ENCODE data around the gene MT4. TPM values are rescaled to one million over a fixed set of nuclear protein-coding genes. Genes with fewer than 3 reads are reported as not detected.

The MT4 gene
- total RNA-seq = not detected in 2 replicates

GRCh38 chr16:56564793-56565477, at the start of gene MT4:
TSS of gene MT4 (plus strand) at chr16:56565073. CDS start at chr16:56565129, 56 bp downstream.

GRCh38 chr16:56519459-56520250, 45.2 kb upstream of the MT4 start, which contains the start of gene BBS2:
TSS of gene BBS2 (minus strand) at chr16:56520024. CDS start at chr16:56519862, 162 bp downstream.

GRCh38 chr16:56589141-56590039, 24.5 kb downstream of the MT4 start, which contains the start of gene MT3:
TSS of gene MT3 (plus strand) at chr16:56589528. CDS start at chr16:56589591, 63 bp downstream.

GRCh38 chr16:56608043-56608875, 43.4 kb downstream of the MT4 start, which contains the start of gene MT2A:
TSS of gene MT2A (plus strand) at chr16:56608584. CDS start at chr16:56608656, 72 bp downstream.

Other genes starting within 250 kb of the MT4 start
- 205 and 271 TPM in 2 replicates for gene AMFR, start 139.5 kb upstream of the MT4 start, total RNA-seq
- gene NUDT21, start 113.7 kb upstream of the MT4 start, total RNA-seq = 53.8 and 59.7 TPM in 2 replicates
- gene OGFOD1, start 113.5 kb upstream of the MT4 start, total RNA-seq = 88.2 and 97.0 TPM in 2 replicates
- 64.7 and 65.5 TPM in 2 replicates for gene BBS2, start 45.0 kb upstream of the MT4 start, total RNA-seq
- gene MT3, start 24.5 kb downstream of the MT4 start, total RNA-seq = not detected in 2 replicates
- gene MT2A, start 43.5 kb downstream of the MT4 start, total RNA-seq = 56.0 and 84.2 TPM in 2 replicates
- gene MT1E, start 60.7 kb downstream of the MT4 start, total RNA-seq = 78.0 and 90.1 TPM in 2 replicates
- 1.1 and 2.0 TPM in 2 replicates for gene MT1M, start 67.6 kb downstream of the MT4 start, total RNA-seq
- 0.44 TPM in 1 of 2 replicates, not detected in the other for gene MT1A, start 73.6 kb downstream of the MT4 start, total RNA-seq
- gene MT1B, start 86.8 kb downstream of the MT4 start, total RNA-seq = not detected in 2 replicates
- gene MT1F, start 92.9 kb downstream of the MT4 start, total RNA-seq = 0.19 and 0.79 TPM in 2 replicates
- not detected in 2 replicates for gene MT1G, start 103.0 kb downstream of the MT4 start, total RNA-seq
- not detected in 2 replicates for gene MT1H, start 104.7 kb downstream of the MT4 start, total RNA-seq
- gene MT1X, start 117.4 kb downstream of the MT4 start, total RNA-seq = 8.8 and 14.4 TPM in 2 replicates
- 46.0 and 61.3 TPM in 2 replicates for gene NUP93, start 165.1 kb downstream of the MT4 start, total RNA-seq

Data from aortic smooth muscle cell (primary cell).